ENCODE measurements around the gene ATP6V1C2.
"Not testable (repeated sequence)": the region's sequence is repeated elsewhere in the genome, so short reads cannot be mapped to it uniquely, and the experiment has no call there.

The ATP6V1C2 gene

GRCh38 chr2:10817413-10817812 is 96.0 kb downstream of the ATP6V1C2 start:
- TF ChIP-seq CTCF (conservative IDR thresholded peaks at IDR 0.05; ENCODE audit: low read depth, low read length) = peak; percentile 63
- peak; percentile 15 for DNase-seq (ENCODE audit: low read depth)

GRCh38 chr2:10818305-10818704 is 96.9 kb downstream of the ATP6V1C2 start:
- H3K4me3 ChIP-seq (ENCODE audit: low read depth, low read length); DNase-seq (ENCODE audit: low read depth): not testable (repeated sequence)

More at GRCh38 chr2:10817413-10817812, 96.0 kb downstream of the ATP6V1C2 start:
- H3K4me3 ChIP-seq (ENCODE audit: low read depth, low read length) = no peak overlapping the region

- TF ChIP-seq CTCF (conservative IDR thresholded peaks at IDR 0.05; ENCODE audit: low read depth, low read length) = no peak
- DNase-seq (ENCODE audit: low read depth) = no peak
- H3K4me3 ChIP-seq (ENCODE audit: low read depth, low read length) = no peak overlapping the region
Observed at GRCh38 chr2:10818984-10819383, 97.6 kb downstream of the ATP6V1C2 start.

- no peak for TF ChIP-seq CTCF (conservative IDR thresholded peaks at IDR 0.05; ENCODE audit: low read depth, low read length)
- no peak overlapping the region for H3K4me3 ChIP-seq (ENCODE audit: low read depth, low read length)
- DNase-seq (ENCODE audit: low read depth) = no peak
Observed at GRCh38 chr2:10819714-10820314, 98.4 kb downstream of the ATP6V1C2 start.

- H3K4me3 ChIP-seq (ENCODE audit: low read depth, low read length) = no peak overlapping the region
- no peak for DNase-seq (ENCODE audit: low read depth)
- no peak for TF ChIP-seq CTCF (conservative IDR thresholded peaks at IDR 0.05; ENCODE audit: low read depth, low read length)
Observed at GRCh38 chr2:10820562-10820961, 99.1 kb downstream of the ATP6V1C2 start.

GRCh38 chr2:10820978-10821695 is 99.7 kb downstream of the ATP6V1C2 start:
- no peak overlapping the region for H3K4me3 ChIP-seq (ENCODE audit: low read depth, low read length)
- no peak for DNase-seq (ENCODE audit: low read depth)
- TF ChIP-seq CTCF (conservative IDR thresholded peaks at IDR 0.05; ENCODE audit: low read depth, low read length) = no peak

- no peak overlapping the region for H3K4me3 ChIP-seq (ENCODE audit: low read depth, low read length)
- no peak for TF ChIP-seq CTCF (conservative IDR thresholded peaks at IDR 0.05; ENCODE audit: low read depth, low read length)
- no peak for DNase-seq (ENCODE audit: low read depth)
Observed at GRCh38 chr2:10824191-10824590, 102.8 kb downstream of the ATP6V1C2 start.

All from choroid plexus epithelial cell (primary cell).